ENCODE results near the gene SIAH3.

GRCh38 chr13:45895881-45896280 lies 44.3 kb upstream of the SIAH3 start:
- TF ChIP-seq EZH2 (IDR thresholded peaks at IDR 0.05; ENCODE audit: low read length), result no peak
- TF ChIP-seq CTCF (optimal IDR thresholded peaks at IDR 0.05 in 1 of 3, IDR thresholded peaks at IDR 0.05 in 1 of 3, conservative IDR thresholded peaks at IDR 0.05 in 1 of 3; ENCODE audit: extremely low read depth in 1 of 3, insufficient read depth in 2 of 3, low read length in 3 of 3), result no peak
